Nephron progenitor cell (in vitro differentiated cells): ENCODE measurements around the gene NEAT1.

Source experiments
- DNase-seq: peaks from one replicate; pipeline ENCODE4 v3.0.0; 2021
- H3K27ac Mint-ChIP-seq: 2 replicates; pipeline ENCODE4 v1.8.0; 2021; ENCODE audit warnings: mild to moderate bottlenecking, moderate library complexity, mixed read lengths
- H3K27me3 Mint-ChIP-seq: 2 replicates; pipeline ENCODE4 v1.8.0; 2021; ENCODE audit warnings: mild to moderate bottlenecking, low read depth, mixed read lengths; ENCODE audit not compliant: poor library complexity
- H3K36me3 Mint-ChIP-seq: 2 replicates; pipeline ENCODE4 v1.8.0; 2021; ENCODE audit warnings: low read depth, mixed read lengths
- H3K4me1 Mint-ChIP-seq: 2 replicates; pipeline ENCODE4 v1.8.0; 2021; ENCODE audit warnings: mixed read lengths
- H3K4me3 Mint-ChIP-seq: 2 replicates; pipeline ENCODE4 v1.8.0; 2021; ENCODE audit warnings: mild to moderate bottlenecking, moderate library complexity, mixed read lengths
- H3K9me3 Mint-ChIP-seq: 2 replicates; pipeline ENCODE4 v1.8.0; 2021; ENCODE audit warnings: mild to moderate bottlenecking, moderate library complexity, mixed read lengths
- TF ChIP-seq, protein P1 (sequence below): fragments of 200-600 bp; sonication (generic); IDR thresholded peaks from 2 replicates; pipeline ENCODE4 v1.5.0; 2021; ENCODE audit warnings: antibody characterized with exemption

The NEAT1 gene

DNA sequence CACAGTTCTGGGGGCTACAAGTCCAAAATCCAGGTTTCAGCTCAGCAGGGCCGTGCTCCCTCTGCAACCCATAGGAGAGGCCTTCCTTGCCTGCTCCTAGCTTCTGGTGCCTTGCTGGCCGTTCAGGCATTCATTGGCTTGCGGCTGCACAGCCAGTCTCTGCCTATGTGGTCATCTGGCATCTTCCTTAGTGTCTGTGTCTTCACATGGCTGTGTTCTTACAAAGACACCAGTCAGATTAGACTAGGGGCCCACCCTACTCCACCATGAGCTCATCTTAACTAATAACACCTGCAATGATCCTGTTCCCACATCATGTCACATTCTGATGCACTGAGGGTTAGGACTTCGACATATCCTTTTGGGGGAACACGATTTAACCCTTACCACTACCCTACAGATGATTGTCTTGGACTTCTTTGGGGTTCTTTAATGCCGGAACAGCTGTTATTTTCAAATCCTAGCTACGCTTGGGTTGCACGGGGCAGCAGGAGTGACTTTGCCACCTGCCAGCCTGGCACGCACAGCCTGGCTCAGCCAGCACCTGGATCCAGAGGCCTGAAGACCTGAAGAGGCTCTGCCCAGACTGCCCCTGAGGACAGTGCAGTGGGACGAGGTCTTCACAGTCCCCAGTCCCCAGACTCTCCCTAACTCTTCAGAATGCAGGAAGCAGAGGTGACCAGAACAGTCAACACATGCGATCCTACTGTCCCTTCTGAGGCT, 7.7 kb upstream of the NEAT1 start:
- H3K4me1 Mint-ChIP-seq: peaks cover 69% of the 10 kb centered on the region
- DNase-seq: no peak
- H3K27ac Mint-ChIP-seq: peak overlapping the region; percentile 19
- H3K36me3 Mint-ChIP-seq: peaks cover 5% of the 10 kb centered on the region
- TF ChIP-seq, protein P1, sequence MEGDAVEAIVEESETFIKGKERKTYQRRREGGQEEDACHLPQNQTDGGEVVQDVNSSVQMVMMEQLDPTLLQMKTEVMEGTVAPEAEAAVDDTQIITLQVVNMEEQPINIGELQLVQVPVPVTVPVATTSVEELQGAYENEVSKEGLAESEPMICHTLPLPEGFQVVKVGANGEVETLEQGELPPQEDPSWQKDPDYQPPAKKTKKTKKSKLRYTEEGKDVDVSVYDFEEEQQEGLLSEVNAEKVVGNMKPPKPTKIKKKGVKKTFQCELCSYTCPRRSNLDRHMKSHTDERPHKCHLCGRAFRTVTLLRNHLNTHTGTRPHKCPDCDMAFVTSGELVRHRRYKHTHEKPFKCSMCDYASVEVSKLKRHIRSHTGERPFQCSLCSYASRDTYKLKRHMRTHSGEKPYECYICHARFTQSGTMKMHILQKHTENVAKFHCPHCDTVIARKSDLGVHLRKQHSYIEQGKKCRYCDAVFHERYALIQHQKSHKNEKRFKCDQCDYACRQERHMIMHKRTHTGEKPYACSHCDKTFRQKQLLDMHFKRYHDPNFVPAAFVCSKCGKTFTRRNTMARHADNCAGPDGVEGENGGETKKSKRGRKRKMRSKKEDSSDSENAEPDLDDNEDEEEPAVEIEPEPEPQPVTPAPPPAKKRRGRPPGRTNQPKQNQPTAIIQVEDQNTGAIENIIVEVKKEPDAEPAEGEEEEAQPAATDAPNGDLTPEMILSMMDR: no peak
- no peaks in the 10 kb centered on the region for H3K9me3 Mint-ChIP-seq
- no peak overlapping the region for H3K4me3 Mint-ChIP-seq
- H3K27me3 Mint-ChIP-seq: no peaks in the 10 kb centered on the region

DNA sequence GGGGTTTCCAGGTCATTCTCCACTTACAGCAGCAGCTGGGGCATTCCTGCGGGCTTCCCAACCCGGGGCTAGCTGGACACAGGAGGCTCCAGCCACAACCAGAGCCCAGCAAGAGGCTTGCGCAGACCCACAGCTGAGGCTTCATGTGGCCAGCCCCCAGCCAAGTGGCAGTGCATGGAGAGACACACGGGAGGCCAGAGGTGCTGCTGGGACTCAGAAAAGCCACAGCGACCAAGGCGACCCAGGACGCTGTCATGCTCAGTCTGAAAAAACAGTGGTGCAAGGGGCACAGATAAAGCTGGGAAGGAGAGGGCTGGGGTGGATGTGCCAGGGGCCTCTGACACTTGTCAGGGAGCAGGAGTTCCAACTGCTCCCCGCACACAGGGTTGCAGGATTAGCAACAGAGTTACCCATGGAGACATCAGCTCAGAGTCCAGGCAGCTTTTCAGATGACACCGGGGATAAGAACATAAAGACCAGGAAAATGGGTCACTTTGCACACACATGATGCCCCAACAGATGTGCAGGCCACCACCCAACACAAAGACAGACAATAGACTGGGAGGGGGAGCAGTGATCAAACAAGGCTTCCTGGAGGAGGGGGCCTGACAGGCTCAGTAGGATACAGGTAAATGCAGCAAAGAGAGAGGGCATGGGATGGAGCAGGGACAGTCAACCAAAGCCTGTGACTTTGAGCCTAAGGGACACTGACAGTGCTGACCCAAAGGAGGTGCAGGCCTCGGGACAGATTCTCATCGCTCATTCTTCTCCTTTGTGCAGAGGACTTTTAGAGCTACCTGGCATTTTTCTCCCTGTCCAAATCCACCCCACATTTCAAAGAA, 6.9 kb upstream of the NEAT1 start:
- DNase-seq: no peak
- H3K4me1 Mint-ChIP-seq: peaks cover 76% of the 10 kb centered on the region

DNA sequence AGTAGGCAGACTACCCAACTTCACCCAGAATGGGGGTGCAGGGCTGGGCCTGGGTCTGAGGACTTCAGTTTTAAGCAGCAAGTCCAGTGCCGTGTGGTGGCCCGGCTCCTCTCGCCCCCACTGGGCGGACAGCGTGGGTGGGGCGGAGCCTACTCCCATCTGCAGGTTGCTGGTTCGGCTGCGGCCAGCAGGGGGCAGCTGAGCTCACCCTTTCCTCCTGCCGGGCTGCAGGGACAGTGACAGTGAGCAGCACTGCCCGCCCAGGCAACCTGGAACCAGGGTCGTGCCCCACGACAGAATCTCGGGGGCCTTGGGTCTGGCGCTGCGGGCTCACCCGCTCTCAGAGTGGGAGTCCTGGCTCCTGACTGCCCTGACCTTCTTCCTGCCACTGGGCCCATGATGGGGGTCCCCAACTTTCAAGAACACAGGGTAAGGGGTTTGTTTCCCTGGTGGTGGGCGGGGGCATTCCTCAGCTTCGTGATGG, 6.2 kb upstream of the NEAT1 start:
- H3K36me3 Mint-ChIP-seq: peaks cover 5% of the 10 kb centered on the region
- H3K4me3 Mint-ChIP-seq: peak overlapping the region; percentile 52
- no peak overlapping the region for H3K27ac Mint-ChIP-seq
- H3K4me1 Mint-ChIP-seq: peaks cover 79% of the 10 kb centered on the region
- H3K9me3 Mint-ChIP-seq: no peaks in the 10 kb centered on the region
- peak; percentile 96 for DNase-seq
- TF ChIP-seq, protein P1: peak; percentile 93
- H3K27me3 Mint-ChIP-seq: no peaks in the 10 kb centered on the region

More for the DNA sequence above, 6.9 kb upstream of the NEAT1 start:
- Mint-ChIP-seq H3K4me3 (peak overlapping the region; percentile 52), H3K27ac (no peak overlapping the region), H3K27me3 (no peaks in the 10 kb centered on the region), H3K36me3 (peaks cover 5% of the 10 kb centered on the region), H3K9me3 (no peaks in the 10 kb centered on the region)
- TF ChIP-seq, protein P1: no peak

DNA sequence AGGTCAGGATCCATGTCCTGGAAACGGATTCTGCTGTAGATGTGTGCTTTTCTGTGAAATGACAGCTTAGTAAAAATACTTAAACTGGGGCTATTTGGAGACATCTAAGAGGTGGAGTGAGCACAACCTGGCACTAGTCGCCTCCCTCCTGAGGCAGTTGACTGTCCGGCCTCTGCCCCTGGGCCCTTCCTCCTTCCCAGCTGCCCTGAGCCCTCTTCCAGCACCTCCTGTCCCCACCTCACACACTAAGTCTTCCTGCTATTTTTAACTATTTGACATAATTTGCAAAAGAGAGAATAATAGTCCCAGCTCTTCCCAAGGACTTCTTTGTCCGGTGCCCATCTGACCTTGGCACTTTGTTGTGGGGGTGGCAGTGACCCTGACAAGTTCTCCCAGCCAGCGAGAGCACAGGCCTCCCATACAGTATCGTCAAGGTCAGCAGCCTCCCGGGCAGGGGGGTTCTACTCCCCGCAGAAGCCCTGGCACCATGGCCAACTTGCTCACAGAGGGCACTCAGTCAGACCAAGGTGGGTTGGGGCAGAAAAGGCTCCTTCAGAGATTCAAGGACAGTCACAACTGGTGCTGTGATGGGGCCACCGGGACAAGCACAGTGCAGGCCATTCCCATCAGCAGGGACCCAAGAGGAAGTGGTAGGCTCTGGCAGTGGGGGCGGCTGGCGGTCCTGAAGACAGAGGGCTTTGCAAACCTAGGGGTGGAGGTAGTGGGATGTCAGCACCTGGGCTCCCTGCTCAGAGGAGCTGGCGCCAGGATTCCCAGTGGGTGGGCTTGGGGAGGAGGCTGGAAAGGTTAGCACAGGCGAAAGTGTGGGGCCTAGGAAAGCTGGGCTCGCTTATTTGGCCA, 5.5 kb upstream of the NEAT1 start:
- Mint-ChIP-seq H3K4me1 (peaks cover 85% of the 10 kb centered on the region), H3K36me3 (peaks cover 5% of the 10 kb centered on the region), H3K27ac (peak overlapping the region; percentile 92), H3K27me3 (no peaks in the 10 kb centered on the region), H3K4me3 (peak overlapping the region; percentile 18), H3K9me3 (no peaks in the 10 kb centered on the region)
- TF ChIP-seq, protein P1: no peak
- DNase-seq: no peak

DNA sequence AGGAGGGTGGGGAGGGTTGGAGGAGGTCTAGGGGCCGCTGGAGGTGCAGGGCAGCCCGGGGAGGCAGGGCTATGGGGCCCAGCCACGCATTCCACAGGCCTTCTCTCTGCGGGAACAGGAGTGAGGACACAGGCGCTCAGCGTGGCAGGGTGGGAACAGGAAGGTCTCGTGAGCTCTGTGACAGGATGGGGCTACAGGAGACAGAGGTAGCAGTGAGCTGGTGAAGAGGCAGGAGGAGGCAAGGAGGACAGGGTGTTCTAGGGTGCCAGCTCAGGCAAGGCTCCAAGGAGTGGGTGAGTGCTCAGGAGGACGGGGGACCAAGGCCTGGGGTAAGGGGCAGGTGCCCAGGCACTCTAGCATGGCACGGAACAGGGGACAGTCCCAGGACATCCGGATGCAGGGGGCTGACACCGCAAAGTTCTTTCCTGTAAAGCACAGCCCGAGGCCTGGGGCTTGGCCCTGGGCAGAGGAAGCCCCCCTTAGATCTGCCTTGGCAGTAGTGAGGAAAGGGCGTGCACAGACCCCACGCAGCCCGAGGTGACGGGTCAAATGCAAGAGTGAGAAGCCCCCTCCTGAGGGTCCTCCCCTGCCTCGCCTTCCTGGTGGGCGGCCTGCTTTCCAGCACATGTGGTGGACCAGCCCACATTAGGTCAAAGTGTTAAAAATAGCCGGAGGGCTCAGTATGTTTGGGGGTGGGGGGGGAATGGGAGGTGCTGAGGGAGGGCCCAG, 4.7 kb upstream of the NEAT1 start:
- Mint-ChIP-seq H3K27ac (peak overlapping the region; percentile 100), H3K36me3 (no peaks in the 10 kb centered on the region), H3K4me1 (peaks cover 83% of the 10 kb centered on the region), H3K9me3 (no peaks in the 10 kb centered on the region), H3K4me3 (peak overlapping the region; percentile 63), H3K27me3 (no peaks in the 10 kb centered on the region)
- peak; percentile 38 for DNase-seq
- TF ChIP-seq, protein P1: no peak
